Common myeloid progenitor, CD34-positive (primary cell): Measurements from ENCODE around the gene EIF4EBP3.

ENCODE experiments used
- CTCF ChIA-PET: fragments of 350-600 bp; sonication (Branson Sonifier 250); formaldehyde crosslinking; loops from one replicate; lab custom pipeline; 2021; ENCODE audit warnings: antibody characterized with exemption; lab: Charles Lee
- POLR2A ChIA-PET: fragments of 350-600 bp; sonication (Branson Sonifier 250); formaldehyde crosslinking; loops from one replicate; lab custom pipeline; 2021; ENCODE audit warnings: antibody characterized with exemption; lab: Charles Lee
- DNase-seq, 3 donors: peaks; one replicate each; pipeline versions ENCODE4 v3.0.0 to v3.0.0-alpha.2; 2013
- H3K27ac ChIP-seq, 2 experiments: 1 replicate in 1 of 2; 2 replicates in 1 of 2; pipeline ENCODE4 v1.7.0; 2013; ENCODE audit warnings: inconsistent platforms in 2 of 2, low read length in 2 of 2, mild to moderate bottlenecking in 2 of 2, low read depth in 1 of 2, moderate library complexity in 1 of 2; ENCODE audit not compliant: severe bottlenecking in 2 of 2, insufficient read depth in 1 of 2, poor library complexity in 1 of 2
- H3K27me3 ChIP-seq, 5 experiments: replicated peaks in 2 of 5; 1 replicate in 3 of 5; 2 replicates in 2 of 5; pipeline versions ENCODE4 v1.6.1 to v1.7.0; 2013; ENCODE audit warnings: low read length in 4 of 5, mild to moderate bottlenecking in 2 of 5, moderate library complexity in 2 of 5, inconsistent platforms in 1 of 5; ENCODE audit not compliant: insufficient read depth in 5 of 5, control insufficient read depth in 4 of 5
- H3K36me3 ChIP-seq, 4 experiments: 1 replicate in 2 of 4; 2 replicates in 2 of 4; pipeline versions ENCODE4 v1.6.1 to v1.7.0; 2013; ENCODE audit warnings: low read length in 3 of 4, control low read depth in 1 of 4, mild to moderate bottlenecking in 1 of 4; ENCODE audit not compliant: control insufficient read depth in 4 of 4, insufficient read depth in 4 of 4
- H3K4me1 ChIP-seq, 4 experiments: 1 replicate in 3 of 4; 2 replicates in 1 of 4; pipeline versions ENCODE4 v1.6.1 to v1.7.1; 2013; ENCODE audit warnings: low read length in 3 of 4, mild to moderate bottlenecking in 3 of 4, control low read depth in 1 of 4, inconsistent platforms in 1 of 4, moderate library complexity in 1 of 4; ENCODE audit not compliant: control insufficient read depth in 4 of 4, insufficient read depth in 4 of 4; ENCODE audit errors: control extremely low read depth in 1 of 4
- H3K4me3 ChIP-seq, 7 experiments: 1 replicate in 4 of 7; 2 replicates in 3 of 7; pipeline versions ENCODE4 v1.5.1 to v1.7.0; 2013; ENCODE audit warnings: mild to moderate bottlenecking in 7 of 7, low read length in 6 of 7, moderate library complexity in 6 of 7, inconsistent platforms in 2 of 7, low read depth in 2 of 7, control low read depth in 1 of 7; ENCODE audit not compliant: insufficient read depth in 4 of 7, control insufficient read depth in 1 of 7; ENCODE audit errors: extremely low read depth in 1 of 7
- H3K9me3 ChIP-seq, 5 experiments: 1 replicate in 4 of 5; 2 replicates in 1 of 5; pipeline versions ENCODE4 v1.6.1 to v1.7.1; 2013; ENCODE audit warnings: low read length in 4 of 5, mild to moderate bottlenecking in 2 of 5, inconsistent platforms in 1 of 5, low read depth in 1 of 5, moderate library complexity in 1 of 5; ENCODE audit not compliant: control insufficient read depth in 4 of 5, insufficient read depth in 2 of 5; ENCODE audit errors: control extremely low read depth in 1 of 5
- WGBS: methylation state at CpG from one replicate; pipeline ENCODE4 v1.1.5; 2013; ENCODE audit not compliant: insufficient coverage; 5-methylcytosine and 5-hydroxymethylcytosine counted together

Gene EIF4EBP3

GRCh38 chr5:140561753-140562523, 14.5 kb downstream of the EIF4EBP3 start:
- Histone ChIP-seq H3K4me1 (peaks cover 13 to 30% (median 29%) of the 10 kb centered on the region in 4 experiments), H3K9me3 (no peaks in the 10 kb centered on the region), H3K27ac (no peak overlapping the region), H3K27me3 (no peaks in the 10 kb centered on the region), H3K36me3 (peaks cover 2 to 27% (median 16%) of the 10 kb centered on the region in 4 experiments), H3K4me3 (no peak overlapping the region)
- CTCF ChIA-PET = interaction anchor here (0.8 to 4.8 kb wide), 4 partner anchors 13 to 102 kb away, joined by 3 to 19 read pairs (median 4); partner anchors contain the start of gene EIF4EBP3
- POLR2A ChIA-PET = no interaction called here
- DNase-seq = no peak
- WGBS = 97% methylated on average over 6 of the region's 10 CpGs

- no peaks in the 10 kb centered on the region for H3K27me3 ChIP-seq
- no peak for DNase-seq
- H3K9me3 ChIP-seq = no peaks in the 10 kb centered on the region
- CTCF ChIA-PET = interaction anchor here (0.6 to 2.0 kb wide), 5 partner anchors 11 to 127 kb away, joined by 3 to 8 read pairs (median 3); partner anchors contain the start of genes EIF4EBP3, HARS1 and HARS2
- POLR2A ChIA-PET = no interaction called here
- 79% methylated on average over 6 of the region's 8 CpGs for WGBS
- peak overlapping the region; percentile 67 to 85 for H3K27ac ChIP-seq
- peak overlapping the region; percentile 44 to 95 (median 81) for H3K4me3 ChIP-seq
- H3K36me3 ChIP-seq = peaks cover 10 to 42% (median 26%) of the 10 kb centered on the region in 4 experiments
- peaks cover 13 to 25% (median 23%) of the 10 kb centered on the region in 4 experiments for H3K4me1 ChIP-seq
These were observed 16.1 kb downstream of the EIF4EBP3 start for GRCh38 chr5:140563596-140563995.

GRCh38 chr5:140564196-140565023, 16.9 kb downstream of the EIF4EBP3 start, which contains the start of the genes APBB3 and SLC35A4:
APBB3 (minus strand) TSS chr5:140564598; CDS start chr5:140564245, 353 bp downstream.
SLC35A4 (plus strand) TSS chr5:140564828; CDS start chr5:140567170, 2,342 bp downstream.
- CTCF ChIA-PET = interaction anchor here (0.6 to 2.0 kb wide), 3 partner anchors 12 to 49 kb away, joined by 3 to 8 read pairs (median 3); partner anchors contain the start of gene EIF4EBP3
- under 1% methylated on average over 51 of the region's 74 CpGs for WGBS

GRCh38 chr5:140565024-140565779, 17.7 kb downstream of the EIF4EBP3 start:
- CTCF ChIA-PET = interaction anchor here (0.9 to 5.8 kb wide), 10 partner anchors 8 to 192 kb away, joined by 3 to 29 read pairs (median 4); partner anchors contain the start of genes EIF4EBP3, SRA1 and TMCO6
- peak overlapping the region; percentile 60 to 95 (median 81) for H3K4me3 ChIP-seq
- DNase-seq = no peak
- H3K4me1 ChIP-seq = peaks cover 13 to 40% (median 33%) of the 10 kb centered on the region in 4 experiments
- 14% methylated on average over 11 of the region's 13 CpGs for WGBS
- POLR2A ChIA-PET = interaction anchor here (1.0 kb wide), 1 partner anchor 18 kb away, joined by 4 read pairs; the partner anchor contains the start of gene EIF4EBP3
- H3K9me3 ChIP-seq = no peaks in the 10 kb centered on the region
- no peaks in the 10 kb centered on the region for H3K27me3 ChIP-seq
- H3K36me3 ChIP-seq = peaks cover 10 to 43% (median 23%) of the 10 kb centered on the region in 4 experiments
- H3K27ac ChIP-seq = peak overlapping the region; percentile 67 to 85

More at GRCh38 chr5:140564196-140565023, 16.9 kb downstream of the EIF4EBP3 start, which contains the start of the genes APBB3 and SLC35A4:
- Histone ChIP-seq H3K4me1 (peaks cover 13 to 32% (median 30%) of the 10 kb centered on the region in 4 experiments), H3K27ac (peak within 1 kb of the TSS; percentile 67 to 85), H3K4me3 (peak within 1 kb of the TSS; percentile 60 to 95 (median 81)), H3K36me3 (peaks cover 10 to 40% (median 26%) of the 10 kb centered on the region in 4 experiments), H3K27me3 (no peaks in the 10 kb centered on the region), H3K9me3 (no peaks in the 10 kb centered on the region)
- POLR2A ChIA-PET = no interaction called here
- peak; percentile 99 to 100 (median 100) for DNase-seq

- WGBS = no CpG with 5 or more reads among the region's 4 CpGs
- Histone ChIP-seq H3K27me3 (no peaks in the 10 kb centered on the region), H3K4me1 (peaks cover 13 to 40% (median 34%) of the 10 kb centered on the region in 4 experiments), H3K4me3 (peak overlapping the region in 4 of 7 experiments; percentile 81 to 95 (median 88)), H3K36me3 (peaks cover 6 to 44% (median 22%) of the 10 kb centered on the region in 4 experiments), H3K27ac (no peak overlapping the region), H3K9me3 (no peaks in the 10 kb centered on the region)
- POLR2A ChIA-PET = interaction anchor here (1.0 kb wide), 1 partner anchor 18 kb away, joined by 4 read pairs; the partner anchor contains the start of gene EIF4EBP3
- no peak for DNase-seq
- CTCF ChIA-PET = interaction anchor here (0.6 to 5.8 kb wide), 12 partner anchors 9 to 192 kb away, joined by 3 to 29 read pairs (median 3); partner anchors contain the start of genes EIF4EBP3, SRA1 and TMCO6
These were observed 18.3 kb downstream of the EIF4EBP3 start for GRCh38 chr5:140565780-140566095.

GRCh38 chr5:140566665-140567064, 19.2 kb downstream of the EIF4EBP3 start:
- H3K36me3 ChIP-seq = peaks cover 6 to 39% (median 19%) of the 10 kb centered on the region in 4 experiments
- no peaks in the 10 kb centered on the region for H3K27me3 ChIP-seq
- CTCF ChIA-PET = interaction anchor here (1.1 to 5.8 kb wide), 7 partner anchors 13 to 72 kb away, joined by 3 to 29 read pairs (median 5); partner anchors contain the start of genes EIF4EBP3 and TMCO6
- POLR2A ChIA-PET = interaction anchor here (0.7 kb wide), 1 partner anchor 19 kb away, joined by 3 read pairs; no protein-coding TSS in a partner anchor
- H3K27ac ChIP-seq = no peak overlapping the region
- H3K9me3 ChIP-seq = no peaks in the 10 kb centered on the region
- WGBS = 98% methylated on average over 5 of the region's 5 CpGs
- no peak overlapping the region for H3K4me3 ChIP-seq
- peaks cover 13 to 40% (median 34%) of the 10 kb centered on the region in 4 experiments for H3K4me1 ChIP-seq
- DNase-seq = no peak
